Right cardiac atrium (tissue), 5 donors: ENCODE data around the gene CA10. TPM values are rescaled to one million over a fixed set of nuclear protein-coding genes. Genes with fewer than 3 reads are reported as not detected.

Experiments
- ATAC-seq, 2 donors: fragments of 200-7000 bp; cut with Tn5 transposase; one replicate each; pipeline versions ENCODE4 v1.8.0 to v1.9.1; 2020; ENCODE audit warnings: moderate library complexity in 2 of 2, mild to moderate bottlenecking in 1 of 2
- DNase-seq, 3 donors: peaks; one replicate each; pipeline ENCODE4 v3.0.0-alpha.2; 2020
- H3K27ac ChIP-seq: one replicate; pipeline ENCODE4 v1.5.1; 2013; ENCODE audit warnings: mild to moderate bottlenecking, low read length, control low read depth, moderate library complexity
- H3K27me3 ChIP-seq: one replicate; pipeline ENCODE4 v1.6.1; 2013; ENCODE audit not compliant: control insufficient read depth, insufficient read depth
- H3K4me1 ChIP-seq: one replicate; pipeline ENCODE4 v1.6.1; 2013; ENCODE audit warnings: low read length; ENCODE audit not compliant: control insufficient read depth, insufficient read depth
- H3K4me3 ChIP-seq: one replicate; pipeline ENCODE4 v1.5.1; 2013; ENCODE audit warnings: low read length, control low read depth
- H3K9me3 ChIP-seq: one replicate; pipeline ENCODE4 v1.6.1; 2013; ENCODE audit warnings: low read length; ENCODE audit not compliant: control insufficient read depth
- WGBS: extraction: QIAGEN DNeasy Blood & Tissue Kit; methylation state at CpG from one replicate; pipeline ENCODE4 v1.1.7; 2013; 5-methylcytosine and 5-hydroxymethylcytosine counted together
- intact Hi-C, 4 donors: fragments of 100-400 bp; cut with DNase I; formaldehyde crosslinking; loops; one replicate each; pipeline versions ENCODE4 v1.11.0 to v1.14.0; 2022 to 2023
- polyA plus RNA-seq: library from polyadenylated mRNA; stranded (reverse); fragments of 200-250 nt; gene quantifications from one replicate; pipeline ENCODE4 v1.2.3, GENCODE V29; 2013
- total RNA-seq, 4 donors: library from RNA; stranded (reverse); fragmentation: NEBNext Ultra II Directional; extraction: Animal tissue kit (Norgen Biotek cat#: 25700); gene quantifications; one replicate each; pipeline ENCODE4 v1.2.1, GENCODE V29; 2021
- donor health status: healthy with polysubstance abuse.
- donor health status: DM: no; HTN: yes; CAD: no.
- donor health status: DM: no; HTN: no; CAD: no.
- donor health status: DM: no; HTN: yes; CAD: no; lungs with severe emphysema.
- donor health status: DM: yes; HTN: yes; CAD: no.

Gene CA10
- total and polyA plus RNA-seq, 5 donors, result 0.05 TPM; not detected in 4

- intact Hi-C loops, result no loop called here
- DNase-seq (no peak), ATAC-seq (no peak)
- 63% methylated on average over 4 of the region's 4 CpGs for WGBS
- no peak overlapping the region for H3K27ac ChIP-seq
- H3K4me1 ChIP-seq, result no peaks in the 10 kb centered on the region
- no peaks in the 10 kb centered on the region for H3K27me3 ChIP-seq
- no peaks in the 10 kb centered on the region for H3K9me3 ChIP-seq
- H3K4me3 ChIP-seq, result no peak overlapping the region
Observed at GRCh38 chr17:51661403-51661802, 497.1 kb downstream of the CA10 start.

GRCh38 chr17:51660266-51660665, 498.2 kb downstream of the CA10 start:
- no peak overlapping the region for H3K4me3 ChIP-seq
- WGBS, result 81% methylated on average over 4 of the region's 4 CpGs
- H3K27me3 ChIP-seq, result no peaks in the 10 kb centered on the region
- H3K4me1 ChIP-seq, result no peaks in the 10 kb centered on the region
- no peak for ATAC-seq
- intact Hi-C loops, result no loop called here
- DNase-seq, result no peak
- no peak overlapping the region for H3K27ac ChIP-seq
- H3K9me3 ChIP-seq, result no peaks in the 10 kb centered on the region

DNA sequence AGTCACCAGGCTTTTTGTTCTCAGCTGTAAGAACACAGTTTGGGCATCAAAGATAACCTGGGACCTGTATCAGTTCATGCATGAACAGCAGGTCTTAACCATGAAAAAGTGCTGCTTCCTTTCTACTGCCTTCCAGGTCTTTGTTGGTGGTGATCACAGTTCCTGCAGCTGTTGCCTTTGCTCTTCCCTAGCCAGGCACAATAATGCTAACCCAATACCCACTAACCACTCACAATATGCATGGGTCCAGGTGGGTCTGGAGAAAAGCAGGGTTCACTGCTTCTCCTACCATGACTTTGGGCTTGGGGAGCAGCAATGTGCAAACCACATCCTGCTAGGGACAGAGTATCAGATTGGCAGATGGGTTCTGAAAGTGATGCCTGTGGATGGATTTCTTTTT, 501.3 kb downstream of the CA10 start:
- intact Hi-C loops, result no loop called here
- no peaks in the 10 kb centered on the region for H3K9me3 ChIP-seq
- DNase-seq, result no peak
- no peak overlapping the region for H3K27ac ChIP-seq
- H3K4me3 ChIP-seq, result no peak overlapping the region
- ATAC-seq, result no peak
- H3K27me3 ChIP-seq, result no peaks in the 10 kb centered on the region
- no peaks in the 10 kb centered on the region for H3K4me1 ChIP-seq

- Histone ChIP-seq H3K27ac (no peak overlapping the region), H3K4me1 (no peaks in the 10 kb centered on the region), H3K9me3 (no peaks in the 10 kb centered on the region), H3K4me3 (no peak overlapping the region), H3K27me3 (no peaks in the 10 kb centered on the region)
- intact Hi-C loops, result no loop called here
- no peak for ATAC-seq
- WGBS, result 38% methylated on average over 5 of the region's 5 CpGs
- no peak for DNase-seq
Observed at GRCh38 chr17:51653878-51654277, 504.6 kb downstream of the CA10 start.

GRCh38 chr17:51652529-51652928, 506.0 kb downstream of the CA10 start:
- WGBS, result 79% methylated on average over 3 of the region's 3 CpGs
- DNase-seq, result no peak
- Histone ChIP-seq H3K9me3 (no peaks in the 10 kb centered on the region), H3K4me1 (no peaks in the 10 kb centered on the region), H3K27ac (no peak overlapping the region), H3K27me3 (no peaks in the 10 kb centered on the region), H3K4me3 (no peak overlapping the region)
- ATAC-seq, result no peak
- intact Hi-C loops, result no loop called here

DNA sequence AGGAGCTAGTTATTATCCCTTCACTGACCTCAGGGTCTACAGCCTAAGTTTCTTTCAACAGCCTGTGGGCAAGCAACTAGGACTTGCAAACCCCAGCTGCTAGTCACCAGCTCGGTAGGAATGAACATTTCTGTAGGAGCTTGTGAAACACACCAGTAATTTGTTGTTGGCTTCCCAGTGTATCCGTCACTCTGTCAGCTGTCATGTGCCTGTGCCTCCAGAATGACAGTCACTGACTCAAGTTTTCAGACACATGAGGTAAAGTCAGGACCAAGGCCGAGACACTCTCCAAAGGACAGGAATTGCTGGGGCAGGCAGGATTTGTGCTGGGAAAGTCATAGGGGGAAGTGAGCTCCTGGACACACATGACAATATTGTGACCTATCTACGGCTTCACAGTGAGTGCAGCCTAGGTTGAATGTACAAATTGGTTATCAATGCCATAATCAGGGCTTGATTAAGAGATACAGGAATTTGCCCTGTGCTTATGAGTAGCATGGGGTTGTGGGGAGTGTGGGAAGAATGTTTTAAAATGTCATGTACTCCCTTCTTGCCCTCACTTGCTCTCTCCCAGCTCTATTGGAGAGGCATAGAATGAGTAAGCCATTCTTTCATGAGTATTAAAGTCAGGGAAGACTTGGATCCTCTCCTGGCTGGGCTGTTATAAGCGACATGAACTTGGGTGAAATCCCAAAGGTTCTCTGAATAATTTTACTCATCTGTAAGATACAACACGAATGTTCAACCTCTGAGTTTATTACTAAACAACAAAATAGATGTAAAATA, 506.8 kb downstream of the CA10 start:
- Histone ChIP-seq H3K27ac (no peak overlapping the region), H3K9me3 (no peaks in the 10 kb centered on the region), H3K4me3 (no peak overlapping the region), H3K4me1 (no peaks in the 10 kb centered on the region), H3K27me3 (no peaks in the 10 kb centered on the region)
- 75% methylated on average over 6 of the region's 6 CpGs for WGBS
- intact Hi-C loops, result no loop called here
- ATAC-seq (no peak), DNase-seq (no peak)

- peaks cover 4% of the 10 kb centered on the region for H3K27me3 ChIP-seq
Observed at GRCh38 chr17:51650772-51651171, 507.7 kb downstream of the CA10 start.

DNA sequence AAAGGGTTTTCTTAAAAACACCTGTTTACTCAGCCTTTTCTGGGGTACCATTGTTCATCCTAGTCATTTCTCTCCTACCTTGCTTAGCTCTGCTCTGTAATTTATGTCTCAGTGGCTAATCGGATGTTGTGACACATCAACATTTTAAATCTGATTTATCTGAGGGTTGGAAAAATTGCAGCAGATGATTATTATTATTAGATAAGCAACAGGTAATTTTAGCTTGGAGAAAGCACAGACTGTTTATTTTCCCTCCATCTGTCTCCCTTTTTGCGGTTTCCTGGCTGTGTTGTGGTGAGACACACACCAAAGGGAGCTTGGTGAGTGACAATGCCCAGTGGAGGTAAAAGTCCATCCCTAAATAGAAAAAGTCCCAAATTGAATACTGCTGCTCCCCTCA, 508.3 kb downstream of the CA10 start:
- Histone ChIP-seq H3K4me3 (no peak overlapping the region), H3K9me3 (no peaks in the 10 kb centered on the region), H3K27ac (no peak overlapping the region), H3K4me1 (no peaks in the 10 kb centered on the region), H3K27me3 (peaks cover 4% of the 10 kb centered on the region)
- DNase-seq (no peak), ATAC-seq (no peak)
- WGBS, result 80% methylated on average over 2 of the region's 2 CpGs
- intact Hi-C loops, result no loop called here

More at GRCh38 chr17:51650772-51651171, 507.7 kb downstream of the CA10 start:
- no peak overlapping the region for H3K27ac ChIP-seq
- no peak overlapping the region for H3K4me3 ChIP-seq
- intact Hi-C loops, result no loop called here
- ATAC-seq (no peak), DNase-seq (no peak)
- WGBS, result 39% methylated on average over 3 of the region's 3 CpGs
- no peaks in the 10 kb centered on the region for H3K9me3 ChIP-seq
- H3K4me1 ChIP-seq, result no peaks in the 10 kb centered on the region

DNA sequence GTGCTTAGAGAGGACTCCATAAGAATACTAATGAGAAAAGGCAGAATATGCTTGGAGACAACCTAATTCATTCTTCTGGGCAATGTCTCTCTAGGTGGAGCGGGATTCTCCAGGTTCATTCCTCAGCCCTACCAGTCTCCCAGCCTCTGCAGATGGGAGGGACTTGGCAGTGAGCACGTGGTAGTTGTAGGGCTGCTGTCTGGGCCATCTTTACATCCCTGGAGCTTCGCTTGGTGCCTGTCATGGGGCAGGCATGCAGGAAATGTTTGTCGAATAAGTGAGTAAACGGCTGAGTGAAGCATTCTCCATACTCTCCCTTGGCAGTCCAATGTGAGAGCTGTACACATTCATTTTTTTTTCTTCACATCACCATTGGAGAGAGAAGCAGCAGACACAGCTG, 510.7 kb downstream of the CA10 start:
- H3K27me3 ChIP-seq, result peaks cover 4% of the 10 kb centered on the region
- no peaks in the 10 kb centered on the region for H3K9me3 ChIP-seq
- intact Hi-C loops, result no loop called here
- no peak for ATAC-seq
- no peak overlapping the region for H3K27ac ChIP-seq
- no peak for DNase-seq
- no peak overlapping the region for H3K4me3 ChIP-seq
- WGBS, result 53% methylated on average over 5 of the region's 5 CpGs
- no peaks in the 10 kb centered on the region for H3K4me1 ChIP-seq

DNA sequence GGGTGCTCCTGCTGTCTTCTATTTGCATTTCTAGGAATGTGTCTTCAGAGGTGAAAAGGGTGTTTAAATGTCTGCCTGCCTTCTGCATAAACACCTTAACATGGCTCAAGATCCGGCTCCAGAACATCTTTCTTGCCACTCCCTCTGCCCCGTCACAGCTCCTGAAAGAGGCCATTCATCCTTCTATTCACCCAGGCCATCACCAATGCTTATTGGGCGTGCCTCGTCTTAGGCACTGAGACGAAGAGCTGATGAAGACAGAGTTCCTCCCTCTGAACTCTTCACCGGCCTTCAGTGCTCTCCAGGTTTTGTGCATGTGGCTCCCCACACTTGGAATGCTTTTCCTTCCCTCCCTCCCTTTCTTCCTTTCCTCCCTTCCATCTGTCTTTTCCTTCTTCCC, 511.4 kb downstream of the CA10 start:
- DNase-seq (no peak), ATAC-seq (no peak)
- no peaks in the 10 kb centered on the region for H3K4me1 ChIP-seq
- 67% methylated on average over 6 of the region's 6 CpGs for WGBS
- H3K27ac ChIP-seq, result no peak overlapping the region
- H3K9me3 ChIP-seq, result no peaks in the 10 kb centered on the region
- peaks cover 4% of the 10 kb centered on the region for H3K27me3 ChIP-seq
- no peak overlapping the region for H3K4me3 ChIP-seq
- intact Hi-C loops, result no loop called here

DNA sequence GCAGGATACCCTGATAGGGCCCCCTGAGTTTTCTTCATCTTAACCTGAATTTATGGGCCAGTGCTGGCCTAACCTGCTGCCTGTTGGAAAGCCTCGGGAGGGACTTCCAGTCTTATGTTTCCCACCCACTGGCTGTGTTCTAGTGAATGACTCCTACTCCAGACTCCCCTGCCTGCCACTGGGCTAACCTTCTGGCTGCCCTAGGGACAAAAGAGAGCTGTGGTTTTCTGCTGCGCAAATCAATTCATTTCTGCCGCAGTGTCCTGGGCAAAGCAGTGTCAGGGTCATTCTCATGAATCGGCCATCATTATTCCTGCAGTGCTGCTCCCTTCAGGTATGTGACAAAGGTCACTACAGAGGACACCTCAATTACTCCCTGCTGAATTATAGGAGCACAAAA, 512.0 kb downstream of the CA10 start:
- H3K27ac ChIP-seq, result no peak overlapping the region
- no peak overlapping the region for H3K4me3 ChIP-seq
- H3K27me3 ChIP-seq, result peaks cover 4% of the 10 kb centered on the region
- H3K9me3 ChIP-seq, result no peaks in the 10 kb centered on the region
- no peak for DNase-seq
- WGBS, result 90% methylated on average over 4 of the region's 4 CpGs
- intact Hi-C loops, result no loop called here
- H3K4me1 ChIP-seq, result no peaks in the 10 kb centered on the region
- no peak for ATAC-seq

DNA sequence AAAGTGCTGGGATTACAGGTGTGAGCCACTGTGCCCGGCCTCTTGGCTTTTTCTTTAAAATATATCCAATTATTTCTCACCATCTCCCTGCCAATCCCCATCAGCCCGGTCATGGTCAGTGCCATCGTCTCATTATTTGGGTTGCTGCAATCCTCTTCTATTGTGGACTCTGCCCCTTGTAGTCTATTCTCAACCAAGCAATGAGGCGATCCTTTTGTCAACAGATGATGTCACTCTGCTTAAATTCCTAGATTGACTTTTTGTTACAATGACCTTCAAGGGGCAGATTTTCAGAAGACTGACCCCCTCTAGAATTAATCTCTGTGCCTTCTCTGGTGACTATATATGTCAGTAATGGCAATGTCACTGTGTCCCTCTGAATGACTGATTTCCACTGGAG, 513.5 kb downstream of the CA10 start:
- WGBS, result 89% methylated on average over 4 of the region's 4 CpGs
- intact Hi-C loops, result no loop called here
- Histone ChIP-seq H3K4me1 (no peaks in the 10 kb centered on the region), H3K27ac (no peak overlapping the region), H3K9me3 (no peaks in the 10 kb centered on the region), H3K27me3 (peaks cover 4% of the 10 kb centered on the region), H3K4me3 (no peak overlapping the region)
- DNase-seq (no peak), ATAC-seq (no peak)
